ENCODE measurements around the gene GMCL1. TPM values are rescaled to one million over a fixed set of nuclear protein-coding genes. Genes with fewer than 3 reads are reported as not detected.

GMCL1 gene
- total RNA-seq, 2 donors from 2014 or later, result 19.7 to 25.5 TPM

DNA sequence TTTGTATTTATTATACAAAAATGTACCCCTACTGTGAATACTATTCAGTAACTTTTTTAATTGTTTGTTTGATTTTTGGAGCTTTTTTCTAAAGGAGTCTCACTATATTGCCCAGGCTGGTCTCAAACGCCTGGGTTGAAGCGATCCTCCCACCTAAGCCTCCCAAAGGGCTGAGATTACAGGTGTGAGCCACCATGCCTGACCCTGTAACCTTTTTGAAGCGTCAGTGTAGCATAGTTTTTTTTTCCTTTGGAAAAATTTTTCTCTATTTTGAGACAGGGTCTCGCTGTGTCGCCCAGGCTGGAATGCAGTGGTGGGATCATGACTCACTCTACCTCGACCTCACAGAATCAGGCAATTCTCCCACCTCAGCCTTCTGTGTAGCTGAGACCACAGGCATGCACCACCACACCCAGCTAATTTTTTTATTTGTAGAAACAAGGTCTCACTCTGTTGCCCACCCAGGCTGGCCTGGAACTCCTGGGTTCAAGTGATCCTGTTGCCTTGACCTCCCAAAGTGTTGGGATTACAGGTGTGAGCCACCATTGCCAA, 2.0 kb downstream of the GMCL1 start:
- WGBS, 2 experiments (ENCODE audit: insufficient coverage in 1 of 2, insufficient read length in 1 of 2), result 90 to 96% methylated on average over 2 to 6 of the region's 6 CpGs
- Mint-ChIP-seq H3K9me3 (no peaks in the 10 kb centered on the region), H3K4me3 (peak overlapping the region; percentile 85), H3K27me3 (ENCODE audit: insufficient read depth) (no peaks in the 10 kb centered on the region), H3K27ac (no peak overlapping the region), H3K4me1 (peaks cover 25% of the 10 kb centered on the region), H3K36me3 (ENCODE audit: low read depth) (peaks cover 10% of the 10 kb centered on the region)
- Histone ChIP-seq H3K4me1 (ENCODE audit: control insufficient read depth, insufficient read depth, low read length) (peaks cover 4% of the 10 kb centered on the region), H3K27ac (ENCODE audit: low read depth, low read length) (no peak overlapping the region), H3K4me3 (ENCODE audit: low read length) (peak overlapping the region; percentile 83), H3K9ac (ENCODE audit: extremely low read depth, low read length, poor library complexity, severe bottlenecking) (no peak overlapping the region), H3K27me3 (ENCODE audit: control insufficient read depth, insufficient read depth, low read length, poor library complexity, severe bottlenecking) (no peaks in the 10 kb centered on the region), H3K9me3 (ENCODE audit: control insufficient read depth, low read length) (no peaks in the 10 kb centered on the region), H3K36me3 (ENCODE audit: control insufficient read depth, insufficient read depth, low read length) (peaks cover 6% of the 10 kb centered on the region)
- TF ChIP-seq, protein P1, sequence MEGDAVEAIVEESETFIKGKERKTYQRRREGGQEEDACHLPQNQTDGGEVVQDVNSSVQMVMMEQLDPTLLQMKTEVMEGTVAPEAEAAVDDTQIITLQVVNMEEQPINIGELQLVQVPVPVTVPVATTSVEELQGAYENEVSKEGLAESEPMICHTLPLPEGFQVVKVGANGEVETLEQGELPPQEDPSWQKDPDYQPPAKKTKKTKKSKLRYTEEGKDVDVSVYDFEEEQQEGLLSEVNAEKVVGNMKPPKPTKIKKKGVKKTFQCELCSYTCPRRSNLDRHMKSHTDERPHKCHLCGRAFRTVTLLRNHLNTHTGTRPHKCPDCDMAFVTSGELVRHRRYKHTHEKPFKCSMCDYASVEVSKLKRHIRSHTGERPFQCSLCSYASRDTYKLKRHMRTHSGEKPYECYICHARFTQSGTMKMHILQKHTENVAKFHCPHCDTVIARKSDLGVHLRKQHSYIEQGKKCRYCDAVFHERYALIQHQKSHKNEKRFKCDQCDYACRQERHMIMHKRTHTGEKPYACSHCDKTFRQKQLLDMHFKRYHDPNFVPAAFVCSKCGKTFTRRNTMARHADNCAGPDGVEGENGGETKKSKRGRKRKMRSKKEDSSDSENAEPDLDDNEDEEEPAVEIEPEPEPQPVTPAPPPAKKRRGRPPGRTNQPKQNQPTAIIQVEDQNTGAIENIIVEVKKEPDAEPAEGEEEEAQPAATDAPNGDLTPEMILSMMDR (conservative IDR thresholded peaks at IDR 0.05), result no peak
- DNase-seq, result no peak

- peaks cover 33% of the 10 kb centered on the region for H3K4me1 Mint-ChIP-seq
- H3K9me3 Mint-ChIP-seq, result no peaks in the 10 kb centered on the region
- no peaks in the 10 kb centered on the region for H3K27me3 Mint-ChIP-seq (ENCODE audit: insufficient read depth)
- peaks cover 11% of the 10 kb centered on the region for H3K36me3 ChIP-seq (ENCODE audit: control insufficient read depth, insufficient read depth, low read length)
- H3K27me3 ChIP-seq (ENCODE audit: control insufficient read depth, insufficient read depth, low read length, poor library complexity, severe bottlenecking), result no peaks in the 10 kb centered on the region
- no peak overlapping the region for H3K4me3 Mint-ChIP-seq
- H3K27ac Mint-ChIP-seq, result no peak overlapping the region
- TF ChIP-seq, protein P1 (conservative IDR thresholded peaks at IDR 0.05), result no peak
- no peak overlapping the region for H3K9ac ChIP-seq (ENCODE audit: extremely low read depth, low read length, poor library complexity, severe bottlenecking)
- no peak overlapping the region for H3K4me3 ChIP-seq (ENCODE audit: low read length)
- H3K4me1 ChIP-seq (ENCODE audit: control insufficient read depth, insufficient read depth, low read length), result peaks cover 4% of the 10 kb centered on the region
- peaks cover 15% of the 10 kb centered on the region for H3K36me3 Mint-ChIP-seq (ENCODE audit: low read depth)
- 90% methylated on average over 3 of the region's 3 CpGs; no CpG with 5 or more reads in 1 of the 2 experiments for WGBS, 2 experiments (ENCODE audit: insufficient coverage in 1 of 2, insufficient read length in 1 of 2)
- no peak overlapping the region for H3K27ac ChIP-seq (ENCODE audit: low read depth, low read length)
- no peak for DNase-seq
- H3K9me3 ChIP-seq (ENCODE audit: control insufficient read depth, low read length), result no peaks in the 10 kb centered on the region
Observed at GRCh38 chr2:69833752-69834151, 4.3 kb downstream of the GMCL1 start.

- Mint-ChIP-seq H3K4me3 (no peak overlapping the region), H3K9me3 (no peaks in the 10 kb centered on the region), H3K27me3 (ENCODE audit: insufficient read depth) (no peaks in the 10 kb centered on the region), H3K27ac (no peak overlapping the region), H3K36me3 (ENCODE audit: low read depth) (peaks cover 18% of the 10 kb centered on the region), H3K4me1 (peaks cover 37% of the 10 kb centered on the region)
- Histone ChIP-seq H3K36me3 (ENCODE audit: control insufficient read depth, insufficient read depth, low read length) (peaks cover 14% of the 10 kb centered on the region), H3K9me3 (ENCODE audit: control insufficient read depth, low read length) (no peaks in the 10 kb centered on the region), H3K4me1 (ENCODE audit: control insufficient read depth, insufficient read depth, low read length) (peaks cover 4% of the 10 kb centered on the region), H3K4me3 (ENCODE audit: low read length) (no peak overlapping the region), H3K27ac (ENCODE audit: low read depth, low read length) (no peak overlapping the region), H3K9ac (ENCODE audit: extremely low read depth, low read length, poor library complexity, severe bottlenecking) (no peak overlapping the region), H3K27me3 (ENCODE audit: control insufficient read depth, insufficient read depth, low read length, poor library complexity, severe bottlenecking) (no peaks in the 10 kb centered on the region)
- 88% methylated on average over 2 of the region's 2 CpGs; no CpG with 5 or more reads in 1 of the 2 experiments for WGBS, 2 experiments (ENCODE audit: insufficient coverage in 1 of 2, insufficient read length in 1 of 2)
- no peak for DNase-seq
- TF ChIP-seq, protein P1 (conservative IDR thresholded peaks at IDR 0.05), result no peak
Observed at GRCh38 chr2:69835666-69836065, 6.2 kb downstream of the GMCL1 start.
